GM10266 (cell line): ENCODE data around the gene ZNF516.

ENCODE experiments used
- DNase-seq: peaks from one replicate; pipeline ENCODE4 v3.0.0; 2012; ENCODE audit errors: extremely low spot score
- TF ChIP-seq, protein P1 (sequence below): IDR thresholded peaks from 2 replicates; pipeline ENCODE4 v1.5.1; 2012; ENCODE audit warnings: mild to moderate bottlenecking, low read depth; ENCODE audit not compliant: control insufficient read depth, insufficient read depth; ENCODE audit errors: missing control alignments

ZNF516 gene

DNA sequence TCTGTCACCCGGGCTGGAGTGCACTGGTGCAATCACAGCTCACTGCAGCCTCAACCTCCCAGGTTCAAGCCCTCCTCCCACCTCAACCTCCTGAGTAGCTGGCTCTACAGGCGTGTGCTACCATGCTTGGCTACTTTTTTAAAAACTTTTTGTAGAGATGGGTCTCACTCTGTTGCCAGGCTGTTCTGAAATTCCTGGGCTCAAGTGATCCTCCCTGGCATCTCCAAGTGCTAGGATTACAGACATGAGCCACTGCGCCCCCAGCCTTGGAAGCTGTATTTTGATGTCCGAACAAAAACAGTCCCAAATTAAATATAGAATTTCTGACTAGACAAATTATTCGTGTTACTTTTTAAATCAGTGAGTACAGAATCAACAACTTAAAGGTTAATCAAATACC, 97.4 kb downstream of the ZNF516 start:
- TF ChIP-seq, protein P1, sequence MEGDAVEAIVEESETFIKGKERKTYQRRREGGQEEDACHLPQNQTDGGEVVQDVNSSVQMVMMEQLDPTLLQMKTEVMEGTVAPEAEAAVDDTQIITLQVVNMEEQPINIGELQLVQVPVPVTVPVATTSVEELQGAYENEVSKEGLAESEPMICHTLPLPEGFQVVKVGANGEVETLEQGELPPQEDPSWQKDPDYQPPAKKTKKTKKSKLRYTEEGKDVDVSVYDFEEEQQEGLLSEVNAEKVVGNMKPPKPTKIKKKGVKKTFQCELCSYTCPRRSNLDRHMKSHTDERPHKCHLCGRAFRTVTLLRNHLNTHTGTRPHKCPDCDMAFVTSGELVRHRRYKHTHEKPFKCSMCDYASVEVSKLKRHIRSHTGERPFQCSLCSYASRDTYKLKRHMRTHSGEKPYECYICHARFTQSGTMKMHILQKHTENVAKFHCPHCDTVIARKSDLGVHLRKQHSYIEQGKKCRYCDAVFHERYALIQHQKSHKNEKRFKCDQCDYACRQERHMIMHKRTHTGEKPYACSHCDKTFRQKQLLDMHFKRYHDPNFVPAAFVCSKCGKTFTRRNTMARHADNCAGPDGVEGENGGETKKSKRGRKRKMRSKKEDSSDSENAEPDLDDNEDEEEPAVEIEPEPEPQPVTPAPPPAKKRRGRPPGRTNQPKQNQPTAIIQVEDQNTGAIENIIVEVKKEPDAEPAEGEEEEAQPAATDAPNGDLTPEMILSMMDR = no peak
- no peak for DNase-seq

DNA sequence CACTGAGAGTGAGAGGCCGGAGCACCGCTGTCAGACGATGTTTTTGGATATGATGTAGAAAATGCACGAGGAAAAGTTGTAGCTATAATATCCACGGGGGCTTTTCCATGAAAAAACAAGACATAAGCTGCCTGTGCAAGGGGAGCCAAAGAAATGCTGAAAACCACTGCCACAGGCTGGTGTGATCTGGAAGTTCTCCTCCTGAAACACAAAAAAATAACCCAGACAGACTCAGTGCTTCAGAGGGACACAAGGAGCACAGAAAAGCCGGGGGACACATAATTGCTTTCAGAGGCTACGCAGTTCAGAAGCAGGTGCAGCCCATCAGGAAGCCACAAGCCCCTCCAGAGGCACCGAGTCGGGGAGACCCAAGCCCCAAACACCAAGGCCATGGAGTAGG, 98.2 kb downstream of the ZNF516 start:
- no peak for DNase-seq
- TF ChIP-seq, protein P1 = no peak

DNA sequence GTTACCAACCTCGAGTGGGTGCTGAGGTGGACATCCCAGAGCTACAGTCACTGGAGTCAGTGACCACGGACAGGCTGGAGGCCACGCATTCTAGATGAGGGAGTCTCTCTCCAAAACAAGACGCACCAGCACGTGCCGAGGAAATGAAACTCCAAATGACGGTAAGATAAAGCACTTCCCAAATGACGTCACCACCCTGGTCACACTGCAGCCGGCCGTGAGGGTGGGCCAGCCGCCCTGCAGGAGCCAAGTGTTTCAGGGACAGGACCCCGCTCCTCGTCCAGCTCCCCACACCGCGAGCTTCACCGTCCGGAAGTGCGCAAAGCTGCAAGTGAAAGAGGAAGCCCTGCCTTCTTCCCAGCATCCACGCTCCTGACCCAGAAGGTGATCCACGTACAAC, 99.4 kb downstream of the ZNF516 start:
- no peak for DNase-seq
- TF ChIP-seq, protein P1 = no peak

DNA sequence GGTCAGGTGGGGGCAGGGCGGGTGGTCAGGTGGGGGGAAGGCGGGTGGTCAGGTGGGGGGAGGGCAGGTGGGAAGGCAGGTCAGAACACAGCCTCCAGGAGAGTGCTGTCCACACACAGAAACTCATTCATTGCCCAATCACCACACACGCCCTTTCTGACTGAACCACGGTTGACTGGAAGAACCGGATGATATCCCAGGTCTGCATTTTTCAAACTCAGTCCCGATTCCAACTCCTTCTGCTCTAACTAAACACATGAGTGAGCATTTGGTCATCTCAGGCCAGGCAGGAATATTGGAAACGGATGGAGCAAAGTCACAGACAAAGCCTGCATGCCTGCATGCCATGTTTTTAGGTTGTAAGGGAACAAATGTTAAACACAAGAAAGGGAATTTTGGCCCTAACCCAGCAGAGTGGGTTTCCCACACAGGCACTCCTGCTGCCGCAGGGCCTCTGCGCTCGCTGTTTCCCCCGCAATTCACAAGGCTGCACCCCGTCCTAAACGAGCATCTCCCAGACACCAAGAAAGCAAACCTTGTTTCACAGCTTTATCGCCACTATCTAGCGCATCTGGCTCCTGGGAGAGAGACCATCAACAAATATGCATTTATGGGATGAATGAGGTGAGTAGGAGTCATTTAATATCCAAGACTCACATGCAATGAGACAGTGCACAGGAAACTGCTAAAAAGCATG, 100.1 kb downstream of the ZNF516 start:
- DNase-seq = no peak
- TF ChIP-seq, protein P1 = no peak

DNA sequence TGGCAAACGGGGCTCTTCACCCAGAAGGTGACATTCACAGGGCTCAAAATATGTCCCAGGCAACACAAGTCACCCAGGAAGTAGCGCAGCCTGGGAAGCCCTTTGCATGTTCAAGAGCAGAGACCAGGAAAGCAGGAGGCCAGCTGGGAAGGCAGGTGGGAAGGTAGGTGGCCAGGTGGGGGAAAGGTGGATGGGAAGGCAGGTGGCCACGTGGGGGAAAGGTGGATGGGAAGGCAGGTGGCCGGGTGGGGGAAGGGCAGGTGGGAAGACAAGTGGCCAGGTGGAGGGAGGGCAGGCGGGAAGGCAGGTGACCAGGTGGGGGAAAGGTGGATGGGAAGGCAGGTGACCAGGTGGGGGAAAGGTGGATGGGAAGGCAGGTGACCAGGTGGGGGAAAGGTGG, 102.7 kb downstream of the ZNF516 start:
- TF ChIP-seq, protein P1 = no peak
- DNase-seq = no peak

DNA sequence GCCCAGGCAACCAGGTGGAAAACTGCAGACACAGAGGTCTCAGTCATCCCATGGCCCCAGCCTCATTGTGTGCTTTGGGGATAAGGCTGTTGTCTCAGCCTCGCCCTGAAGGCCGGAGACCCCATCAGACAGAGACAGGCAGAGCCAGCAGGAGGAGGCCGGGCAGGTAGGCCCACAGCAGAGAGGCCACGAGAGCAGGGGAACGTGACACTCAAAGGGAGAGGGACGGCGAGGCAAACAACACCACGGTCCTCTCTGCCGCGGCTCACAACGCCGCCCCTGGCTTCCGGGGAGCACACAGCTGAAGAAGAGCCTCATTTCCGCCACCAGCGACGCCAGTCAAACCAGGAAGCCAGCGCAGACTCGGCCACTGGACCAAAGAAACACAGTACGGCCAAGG, 103.3 kb downstream of the ZNF516 start:
- DNase-seq = no peak
- TF ChIP-seq, protein P1 = no peak

DNA sequence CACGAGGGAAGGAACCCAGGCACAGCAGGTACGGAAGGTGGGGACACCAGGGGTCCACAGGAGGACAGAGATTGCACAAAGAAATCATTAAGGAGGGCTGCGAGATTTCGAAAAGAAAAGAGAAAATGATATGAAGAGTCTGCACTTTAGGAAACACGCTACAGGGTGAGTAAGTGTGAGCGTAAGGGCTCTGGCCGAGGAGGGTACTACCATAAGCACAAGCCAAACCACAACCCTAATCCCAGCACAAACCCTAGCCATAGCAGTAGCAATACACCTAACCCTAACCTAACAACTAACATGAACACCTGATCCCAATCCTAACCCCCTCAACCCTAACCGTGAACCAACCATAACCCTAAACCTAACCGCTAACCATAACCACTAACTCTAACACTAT, 104.0 kb downstream of the ZNF516 start:
- TF ChIP-seq, protein P1 = no peak
- no peak for DNase-seq
